ENCODE measurements around the gene PLSCR3. TPM values are rescaled to one million over a fixed set of nuclear protein-coding genes. Genes with fewer than 3 reads are reported as not detected.

The PLSCR3 gene
- total RNA-seq, 1 experiment from 2014 or later, result 21.9 TPM

DNA sequence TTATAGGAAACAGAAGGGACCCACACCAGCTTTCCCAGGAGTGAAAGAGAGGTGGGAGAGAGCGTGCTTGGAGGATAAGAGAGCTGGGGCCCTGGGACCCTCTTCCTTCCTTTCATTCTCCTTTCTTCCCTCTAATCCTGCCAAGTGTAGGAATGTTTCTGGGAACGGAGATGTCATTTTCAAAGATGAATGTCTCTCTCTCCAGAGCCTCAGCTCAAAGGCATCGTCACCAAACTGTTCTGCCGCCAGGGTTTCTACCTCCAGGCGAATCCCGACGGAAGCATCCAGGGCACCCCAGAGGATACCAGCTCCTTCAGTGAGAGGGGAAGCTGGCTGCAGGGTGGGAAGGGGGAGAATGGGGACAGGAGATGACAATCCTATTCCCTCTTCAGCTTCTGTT, 46.9 kb upstream of the PLSCR3 start:
- Mint-ChIP-seq H3K27me3 (ENCODE audit: unreplicated experiment) (peaks cover 72% of the 10 kb centered on the region), H3K4me3 (ENCODE audit: low read depth, unreplicated experiment) (no peak overlapping the region), H3K4me1 (ENCODE audit: low read depth, unreplicated experiment) (peaks cover 7% of the 10 kb centered on the region), H3K36me3 (ENCODE audit: insufficient read depth, unreplicated experiment) (peaks cover 25% of the 10 kb centered on the region), H3K27ac (ENCODE audit: unreplicated experiment) (no peak overlapping the region), H3K9me3 (ENCODE audit: low read depth, unreplicated experiment) (no peaks in the 10 kb centered on the region)
- TF ChIP-seq, protein P1, sequence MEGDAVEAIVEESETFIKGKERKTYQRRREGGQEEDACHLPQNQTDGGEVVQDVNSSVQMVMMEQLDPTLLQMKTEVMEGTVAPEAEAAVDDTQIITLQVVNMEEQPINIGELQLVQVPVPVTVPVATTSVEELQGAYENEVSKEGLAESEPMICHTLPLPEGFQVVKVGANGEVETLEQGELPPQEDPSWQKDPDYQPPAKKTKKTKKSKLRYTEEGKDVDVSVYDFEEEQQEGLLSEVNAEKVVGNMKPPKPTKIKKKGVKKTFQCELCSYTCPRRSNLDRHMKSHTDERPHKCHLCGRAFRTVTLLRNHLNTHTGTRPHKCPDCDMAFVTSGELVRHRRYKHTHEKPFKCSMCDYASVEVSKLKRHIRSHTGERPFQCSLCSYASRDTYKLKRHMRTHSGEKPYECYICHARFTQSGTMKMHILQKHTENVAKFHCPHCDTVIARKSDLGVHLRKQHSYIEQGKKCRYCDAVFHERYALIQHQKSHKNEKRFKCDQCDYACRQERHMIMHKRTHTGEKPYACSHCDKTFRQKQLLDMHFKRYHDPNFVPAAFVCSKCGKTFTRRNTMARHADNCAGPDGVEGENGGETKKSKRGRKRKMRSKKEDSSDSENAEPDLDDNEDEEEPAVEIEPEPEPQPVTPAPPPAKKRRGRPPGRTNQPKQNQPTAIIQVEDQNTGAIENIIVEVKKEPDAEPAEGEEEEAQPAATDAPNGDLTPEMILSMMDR (IDR thresholded peaks at IDR 0.05; ENCODE audit: unreplicated experiment), result no peak
- no TSS peak for BruUV-seq (replicated peaks)
- no peak for DNase-seq
- CTCF ChIA-PET, result interaction anchor here (0.6 to 0.7 kb wide), 5 partner anchors 10 to 199 kb away, joined by 3 to 8 read pairs (median 5); partner anchors contain the start of genes GABARAP and NEURL4
- intact Hi-C loops (cut with micrococcal nuclease; ENCODE audit: unreplicated experiment), result no loop called here

DNA sequence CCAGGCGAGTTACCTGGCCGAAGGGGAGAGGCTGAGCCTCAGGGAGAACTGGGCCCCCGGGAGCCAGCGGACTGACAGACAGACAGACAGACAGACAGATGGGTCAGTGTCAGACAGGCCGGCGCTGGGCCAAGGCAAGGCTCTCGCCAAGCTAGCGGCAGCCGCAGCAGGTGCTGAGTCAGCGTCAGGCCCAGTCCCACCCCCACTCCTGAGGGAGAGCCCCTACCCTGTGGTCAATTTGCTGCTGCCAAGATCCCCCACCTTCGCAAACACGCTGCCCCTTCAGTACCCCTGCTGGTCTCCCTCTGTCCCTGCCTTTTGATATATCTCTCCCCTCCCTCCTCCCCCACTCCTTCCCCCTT, 46.5 kb upstream of the PLSCR3 start:
- no TSS peak for BruUV-seq (replicated peaks)
- H3K4me1 Mint-ChIP-seq (ENCODE audit: low read depth, unreplicated experiment), result peaks cover 7% of the 10 kb centered on the region
- peaks cover 29% of the 10 kb centered on the region for H3K36me3 Mint-ChIP-seq (ENCODE audit: insufficient read depth, unreplicated experiment)
- TF ChIP-seq, protein P1 (IDR thresholded peaks at IDR 0.05; ENCODE audit: unreplicated experiment), result no peak
- H3K27me3 Mint-ChIP-seq (ENCODE audit: unreplicated experiment), result peaks cover 67% of the 10 kb centered on the region
- no peaks in the 10 kb centered on the region for H3K9me3 Mint-ChIP-seq (ENCODE audit: low read depth, unreplicated experiment)
- CTCF ChIA-PET, result interaction anchor here (0.6 to 0.7 kb wide), 5 partner anchors 10 to 198 kb away, joined by 3 to 8 read pairs (median 5); partner anchors contain the start of genes GABARAP and NEURL4
- intact Hi-C loops (cut with micrococcal nuclease; ENCODE audit: unreplicated experiment), result no loop called here
- H3K4me3 Mint-ChIP-seq (ENCODE audit: low read depth, unreplicated experiment), result peak overlapping the region; percentile 72
- no peak overlapping the region for H3K27ac Mint-ChIP-seq (ENCODE audit: unreplicated experiment)
- DNase-seq, result no peak

DNA sequence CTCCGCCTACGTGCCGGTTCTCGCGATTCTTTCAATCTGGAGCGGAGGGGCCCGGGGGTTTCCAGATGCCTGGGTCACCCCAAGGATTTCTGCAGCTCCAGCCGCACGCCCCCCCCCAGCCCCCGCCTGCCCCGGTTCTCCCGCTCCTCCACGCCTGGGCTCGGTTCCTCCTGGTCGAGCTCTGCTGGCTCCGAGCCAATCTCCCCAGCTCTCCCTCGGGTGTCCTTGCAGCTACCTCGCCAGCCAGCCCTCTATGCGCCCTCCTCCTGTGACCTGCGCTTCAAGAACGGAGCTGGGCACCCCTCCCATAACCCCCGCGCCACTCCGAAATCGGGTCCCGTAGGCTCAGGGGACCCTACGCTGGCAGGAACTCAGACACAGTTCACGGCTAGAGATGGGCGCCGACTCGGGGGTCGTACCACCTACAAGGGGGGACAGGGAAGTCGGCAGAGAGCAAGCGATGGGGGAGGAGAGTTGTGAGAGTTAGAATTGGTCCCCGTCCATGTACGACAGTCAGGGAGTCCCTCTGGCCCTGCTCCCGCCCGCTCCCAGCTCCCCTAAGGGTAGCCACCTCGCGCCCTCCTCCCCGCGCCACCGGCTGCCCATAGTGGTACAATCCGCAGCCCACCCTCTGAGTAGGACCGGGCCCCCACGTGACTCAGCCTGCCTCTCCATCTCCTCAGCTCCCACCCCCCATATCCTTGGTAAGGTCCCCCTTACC, 45.9 kb upstream of the PLSCR3 start:
- CTCF ChIA-PET, result no interaction called here
- H3K27me3 Mint-ChIP-seq (ENCODE audit: unreplicated experiment), result peaks cover 62% of the 10 kb centered on the region
- intact Hi-C loops (cut with micrococcal nuclease; ENCODE audit: unreplicated experiment), result no loop called here

DNA sequence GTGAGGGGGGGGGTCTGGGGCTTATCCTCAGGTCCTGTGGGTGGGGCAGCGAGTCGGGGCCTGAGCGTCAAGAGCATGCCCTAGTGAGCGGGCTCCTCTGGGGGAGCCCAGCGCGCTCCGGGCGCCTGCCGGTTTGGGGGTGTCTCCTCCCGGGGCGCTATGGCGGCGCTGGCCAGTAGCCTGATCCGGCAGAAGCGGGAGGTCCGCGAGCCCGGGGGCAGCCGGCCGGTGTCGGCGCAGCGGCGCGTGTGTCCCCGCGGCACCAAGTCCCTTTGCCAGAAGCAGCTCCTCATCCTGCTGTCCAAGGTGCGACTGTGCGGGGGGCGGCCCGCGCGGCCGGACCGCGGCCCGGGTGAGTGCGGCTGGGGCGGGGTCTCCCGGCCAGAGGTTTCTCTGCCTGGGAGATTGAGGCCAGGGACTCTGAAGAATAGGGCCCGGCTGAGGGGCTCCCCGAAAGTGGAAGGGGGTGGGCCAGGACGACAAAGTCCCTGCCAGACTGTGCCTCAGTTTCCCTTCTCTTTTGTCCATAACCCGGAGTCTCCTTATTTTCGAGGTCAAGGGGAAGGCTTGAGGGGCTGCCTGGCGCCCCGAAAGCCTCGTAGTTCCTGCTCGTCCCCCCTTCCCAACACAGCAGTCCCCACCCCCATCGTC, 45.3 kb upstream of the PLSCR3 start, which contains the start of gene FGF11:
Gene FGF11, plus strand, starts transcription at position 51 of the 651 bp plus-strand sequence. Its CDS starts 109 bp downstream, at position 160.
- Mint-ChIP-seq H3K27ac (ENCODE audit: unreplicated experiment) (peak within 1 kb of the TSS; percentile 72), H3K36me3 (ENCODE audit: insufficient read depth, unreplicated experiment) (peaks cover 38% of the 10 kb centered on the region), H3K4me3 (ENCODE audit: low read depth, unreplicated experiment) (peak within 1 kb of the TSS; percentile 72), H3K4me1 (ENCODE audit: low read depth, unreplicated experiment) (peaks cover 7% of the 10 kb centered on the region), H3K27me3 (ENCODE audit: unreplicated experiment) (peaks cover 62% of the 10 kb centered on the region), H3K9me3 (ENCODE audit: low read depth, unreplicated experiment) (no peaks in the 10 kb centered on the region)
- no peak for DNase-seq
- no TSS peak for BruUV-seq (replicated peaks)
- TF ChIP-seq, protein P1 (IDR thresholded peaks at IDR 0.05; ENCODE audit: unreplicated experiment), result no peak
- intact Hi-C loops (cut with micrococcal nuclease; ENCODE audit: unreplicated experiment), result loop anchor here (5.0 kb wide), 3 partner anchors 38 to 123 kb away; partner anchors contain the start of genes KCTD11, SENP3 and ZBTB4
- CTCF ChIA-PET, result no interaction called here

More for the DNA sequence above, 45.9 kb upstream of the PLSCR3 start:
- peak overlapping the region; percentile 47 for H3K27ac Mint-ChIP-seq (ENCODE audit: unreplicated experiment)
- TF ChIP-seq, protein P1 (IDR thresholded peaks at IDR 0.05; ENCODE audit: unreplicated experiment), result no peak
- peak; percentile 38 for DNase-seq
- H3K9me3 Mint-ChIP-seq (ENCODE audit: low read depth, unreplicated experiment), result no peaks in the 10 kb centered on the region
- peak overlapping the region; percentile 72 for H3K4me3 Mint-ChIP-seq (ENCODE audit: low read depth, unreplicated experiment)
- BruUV-seq (replicated peaks), result no TSS peak
- peaks cover 7% of the 10 kb centered on the region for H3K4me1 Mint-ChIP-seq (ENCODE audit: low read depth, unreplicated experiment)
- peaks cover 34% of the 10 kb centered on the region for H3K36me3 Mint-ChIP-seq (ENCODE audit: insufficient read depth, unreplicated experiment)

Measured in Calu3 (cell line).